Activated CD4-positive, CD25-positive, alpha-beta regulatory T cell (primary cell): ENCODE measurements around the gene DHPS.
"Not testable (repeated sequence)": the region's sequence is repeated elsewhere in the genome, so short reads cannot be mapped to it uniquely, and the experiment has no call there.

Experiments
- DNase-seq, 4 experiments: peaks; one replicate each; lab custom pipeline; 2025; lab: John Stamatoyannopoulos, UW

Gene DHPS

DNA sequence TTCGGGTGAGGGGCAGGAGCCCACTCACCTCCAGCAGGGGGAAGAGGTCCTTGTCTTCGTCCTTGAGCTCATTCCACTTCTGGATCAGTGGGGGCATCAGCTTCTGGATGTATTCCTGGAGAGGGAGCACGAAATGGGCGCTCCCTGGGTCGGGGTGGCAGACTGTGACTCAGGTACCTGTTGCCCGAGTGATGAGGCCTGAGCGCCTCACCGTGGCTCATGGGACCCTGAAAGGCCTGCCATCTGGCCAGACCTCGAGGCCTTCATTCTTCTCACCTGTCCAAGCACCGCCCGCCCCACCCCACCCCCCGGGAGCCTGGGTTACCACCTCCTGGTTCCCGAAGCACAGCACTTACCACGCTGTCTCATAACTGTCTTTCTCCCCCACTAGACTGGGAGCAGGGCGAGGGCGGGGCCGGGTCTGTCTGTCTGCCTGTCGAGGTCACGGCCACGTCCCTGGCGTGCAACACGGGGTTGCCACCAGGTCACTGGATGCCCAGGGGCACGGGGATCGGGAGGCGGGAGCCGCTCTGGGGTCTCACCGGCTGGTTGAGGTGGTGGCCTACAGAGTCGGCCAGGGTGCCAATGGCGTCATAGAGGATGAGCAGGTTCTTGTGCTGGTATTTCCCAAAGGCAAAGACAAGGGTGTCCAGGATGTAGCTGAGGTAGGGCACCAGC lies 24.1 kb upstream of the DHPS start:
- DNase-seq = no peak

- DNase-seq = no peak
Observed at GRCh38 chr19:12705169-12705568, 23.5 kb upstream of the DHPS start.

DNA sequence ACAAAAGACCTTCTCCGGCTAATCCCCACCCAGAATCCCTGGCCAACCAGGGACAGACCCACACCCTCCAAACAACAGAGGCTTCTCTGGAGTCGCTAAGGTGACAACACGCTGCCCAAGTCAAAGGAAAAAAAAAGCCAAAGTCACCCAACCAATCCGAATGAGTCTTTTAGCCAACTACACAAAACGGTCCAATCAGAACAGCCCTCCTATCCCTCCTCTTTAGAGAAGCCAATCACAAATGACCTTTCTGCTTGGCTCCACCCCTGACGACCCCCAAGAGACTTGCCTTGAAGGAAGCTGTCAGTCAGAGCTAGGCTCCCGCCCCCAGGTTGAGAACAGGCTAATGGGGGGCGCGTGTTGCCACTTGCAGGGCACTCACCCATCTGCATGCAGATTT lies 21.4 kb upstream of the DHPS start:
- no peak for DNase-seq

DNA sequence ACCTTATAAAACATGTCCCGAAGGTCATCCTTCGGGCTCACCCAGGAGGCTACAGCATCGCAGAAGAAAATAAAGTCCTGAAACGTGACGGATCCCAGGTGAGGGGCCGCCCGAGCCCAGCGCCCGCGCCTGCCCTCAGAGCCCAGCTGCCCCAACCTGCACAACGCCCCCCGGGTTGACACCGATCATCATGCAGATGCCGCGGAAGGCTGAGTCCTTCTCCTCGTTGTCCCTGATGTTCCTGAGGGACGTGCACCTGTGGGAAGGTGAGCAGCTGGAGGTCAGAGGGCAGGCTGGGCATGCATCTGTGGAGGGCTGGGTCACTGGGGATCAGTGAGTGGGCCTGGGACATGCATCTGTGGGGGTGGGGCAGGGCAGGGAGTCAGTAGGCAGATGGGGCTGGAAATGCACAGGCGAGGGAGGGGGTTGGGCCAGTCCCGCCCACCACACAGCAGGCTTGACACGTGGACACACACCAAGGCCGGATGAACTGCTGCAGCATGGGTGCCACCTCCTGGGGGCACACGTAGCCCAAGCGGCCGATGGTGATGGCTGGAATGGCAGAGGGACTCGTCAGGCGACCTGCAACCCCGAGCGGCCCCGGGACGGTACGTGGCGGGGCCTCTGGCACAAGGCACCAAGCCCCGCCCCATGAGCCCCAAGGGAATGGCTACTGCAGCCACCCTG lies 20.1 kb upstream of the DHPS start:
- DNase-seq = no peak

- DNase-seq = no peak
Observed at GRCh38 chr19:12698138-12698537, 16.5 kb upstream of the DHPS start.

DNA sequence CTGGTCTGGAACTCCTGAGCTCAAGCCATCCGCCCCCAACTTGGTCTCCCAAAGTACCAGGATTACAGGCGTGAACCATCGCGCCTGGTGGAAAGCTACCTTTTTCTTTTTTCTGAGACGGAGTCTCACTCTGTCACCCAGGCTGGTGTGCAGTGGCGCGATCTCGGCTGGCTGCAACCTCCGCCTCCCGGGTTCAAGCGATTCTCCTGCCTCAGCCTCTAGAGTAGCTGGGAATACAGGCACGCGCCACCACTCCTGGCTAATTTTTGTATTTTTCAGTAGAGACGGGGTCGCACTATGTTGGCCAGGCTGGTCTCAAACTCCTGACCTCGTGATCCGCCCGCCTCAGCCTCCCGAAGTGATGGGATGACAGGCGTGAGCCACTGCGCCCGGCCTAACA lies 15.7 kb upstream of the DHPS start:
- not testable (repeated sequence) for DNase-seq

- DNase-seq = peak; percentile 87 to 96 (median 94)
Observed at GRCh38 chr19:12696366-12697335, 15.0 kb upstream of the DHPS start, which contains the start of gene FBXW9. Gene FBXW9 (minus strand): TSS chr19:12696631. CDS start chr19:12696581, 50 bp downstream.

DNA sequence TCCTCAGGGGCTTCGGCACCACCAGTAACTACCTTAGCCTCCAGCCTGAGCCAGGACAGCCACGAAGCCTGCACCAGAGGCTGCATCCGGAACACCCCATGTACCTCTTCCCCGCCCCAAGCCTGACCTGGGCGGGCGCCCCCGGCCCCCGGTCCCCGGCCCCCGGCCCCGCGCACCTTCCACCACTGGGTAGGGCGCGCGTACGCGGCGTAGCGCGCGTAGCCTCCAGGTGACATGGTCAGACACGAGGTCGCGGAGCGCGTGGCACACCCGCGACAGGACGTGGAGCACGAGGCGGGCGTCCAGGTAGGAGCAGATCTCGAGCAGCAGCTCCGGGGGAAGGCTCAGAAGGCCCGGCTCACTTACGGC lies 14.3 kb upstream of the DHPS start:
- DNase-seq = no peak

- DNase-seq = no peak
Observed at GRCh38 chr19:12695514-12695913, 13.8 kb upstream of the DHPS start.

DNA sequence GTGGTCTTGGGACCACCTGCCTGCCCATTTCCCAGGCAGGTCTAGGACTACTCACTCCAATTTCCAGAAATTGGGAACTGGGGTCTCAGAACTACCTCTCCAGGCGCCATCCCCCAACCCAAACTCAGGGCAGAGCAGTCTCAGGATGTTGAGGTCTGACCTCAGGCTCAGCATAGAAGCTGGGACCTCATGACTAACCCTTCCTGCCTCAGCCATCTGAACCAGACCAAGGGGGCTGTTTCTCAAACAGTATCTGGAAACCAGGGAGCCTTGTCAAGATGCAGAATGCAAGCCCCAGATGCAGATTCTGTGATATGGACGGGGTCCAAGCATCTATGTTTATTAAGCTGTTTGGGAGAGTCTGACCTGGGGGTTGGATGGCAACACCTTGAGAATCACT lies 13.4 kb upstream of the DHPS start:
- DNase-seq = no peak

- DNase-seq = no peak
Observed at GRCh38 chr19:12694641-12695040, 13.0 kb upstream of the DHPS start.

- DNase-seq = no peak
Observed at GRCh38 chr19:12692960-12693359, 11.3 kb upstream of the DHPS start.

DNA sequence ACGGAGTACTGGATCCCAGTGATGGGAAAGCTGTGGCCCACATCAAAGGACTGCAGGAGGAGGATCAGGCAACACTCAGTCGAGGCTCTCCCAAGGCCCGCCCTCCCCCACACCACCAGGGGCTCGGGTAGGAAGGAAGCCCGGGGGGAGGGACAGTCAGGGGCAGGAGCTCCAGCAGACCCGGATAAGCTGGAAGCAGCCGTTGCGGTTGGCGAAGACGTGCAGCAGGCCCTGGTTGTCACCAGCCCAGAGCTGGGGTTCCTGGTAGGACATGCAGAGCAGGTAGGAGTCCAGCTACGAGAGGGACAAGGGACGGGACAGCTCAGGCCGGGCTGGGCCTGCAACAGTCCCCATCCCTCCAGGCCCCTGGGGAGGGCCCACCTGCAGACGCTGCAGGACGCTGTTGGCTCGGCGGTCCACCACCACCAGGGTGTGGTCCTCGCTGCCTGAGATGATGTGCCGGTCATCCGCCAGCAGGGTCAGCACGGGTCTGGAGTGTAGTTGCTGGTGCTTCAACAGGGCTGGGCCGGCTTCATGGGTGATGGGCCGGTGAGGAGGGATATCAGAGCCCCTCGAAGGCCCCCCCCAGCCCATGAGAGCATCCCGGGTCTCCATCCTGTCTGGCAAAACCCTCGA lies 8.0 kb upstream of the DHPS start:
- no peak for DNase-seq

DNA sequence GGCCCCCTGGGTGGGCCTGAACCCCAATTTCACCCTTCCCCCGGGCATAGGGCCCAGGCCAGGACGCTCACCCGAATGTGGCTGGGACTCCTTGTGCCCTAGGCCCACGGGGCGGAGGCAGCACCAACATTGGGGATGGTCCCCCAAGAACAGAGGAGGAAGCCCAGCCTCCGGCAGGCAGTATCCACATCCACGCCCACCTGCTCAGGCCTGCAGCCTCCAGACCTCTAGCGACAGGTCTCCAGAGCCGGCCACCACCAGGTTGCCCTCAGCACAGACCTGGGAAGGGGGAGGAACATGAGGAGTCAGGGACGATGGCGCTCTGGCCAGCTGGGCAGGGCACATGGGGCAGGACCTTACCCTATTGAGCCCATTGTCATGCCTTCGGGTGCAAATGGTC lies 7.3 kb upstream of the DHPS start:
- no peak for DNase-seq

GRCh38 chr19:12687496-12688196 lies 6.0 kb upstream of the DHPS start, which contains the start of gene GNG14:
Gene GNG14 (plus strand): TSS chr19:12687998. CDS start chr19:12688049, 51 bp downstream.
- DNase-seq = no peak

- no peak for DNase-seq
Observed at GRCh38 chr19:12685831-12686230, 4.2 kb upstream of the DHPS start.

DNA sequence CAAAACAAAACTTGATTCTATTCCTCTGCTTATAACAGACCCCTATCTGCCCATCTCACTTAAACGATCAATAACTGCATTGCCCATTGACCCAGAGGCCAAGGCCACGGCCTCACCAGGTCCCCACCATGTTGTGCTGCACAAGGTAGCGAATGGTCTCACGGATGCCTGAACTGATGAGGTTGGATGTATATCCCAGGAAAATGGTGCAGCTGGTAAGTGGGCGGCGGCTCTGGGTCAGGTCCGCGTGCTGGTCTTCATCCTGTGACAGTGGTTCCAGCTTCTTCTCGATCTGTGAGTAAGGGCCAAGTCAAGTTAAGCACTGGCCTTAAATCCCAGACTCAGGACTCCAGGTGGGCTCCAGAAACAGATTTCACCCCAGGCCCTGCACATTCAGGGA lies 1.6 kb downstream of the DHPS start:
- DNase-seq = no peak

DNA sequence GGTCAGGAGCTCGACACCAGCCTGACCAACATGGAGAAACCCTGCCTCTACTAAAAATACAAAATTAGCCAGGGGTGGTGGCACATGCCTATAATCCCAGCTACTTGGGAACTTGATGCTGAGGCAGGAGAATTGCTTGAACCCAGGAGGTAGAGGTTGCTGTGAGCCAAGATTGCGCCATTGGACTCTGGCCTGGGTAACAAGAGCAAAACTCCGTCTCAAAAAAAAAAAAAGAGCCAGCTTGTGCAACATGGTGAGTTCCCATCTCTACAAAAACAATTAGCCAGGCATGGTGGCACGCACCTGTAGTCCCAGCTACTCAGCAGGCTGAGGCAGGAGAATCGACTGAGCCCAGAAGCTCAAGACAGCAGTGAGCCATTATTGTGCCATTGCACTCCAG lies 3.6 kb downstream of the DHPS start:
- not testable (repeated sequence) for DNase-seq

- DNase-seq = no peak
Observed at GRCh38 chr19:12676928-12677327, 4.8 kb downstream of the DHPS start.

DNA sequence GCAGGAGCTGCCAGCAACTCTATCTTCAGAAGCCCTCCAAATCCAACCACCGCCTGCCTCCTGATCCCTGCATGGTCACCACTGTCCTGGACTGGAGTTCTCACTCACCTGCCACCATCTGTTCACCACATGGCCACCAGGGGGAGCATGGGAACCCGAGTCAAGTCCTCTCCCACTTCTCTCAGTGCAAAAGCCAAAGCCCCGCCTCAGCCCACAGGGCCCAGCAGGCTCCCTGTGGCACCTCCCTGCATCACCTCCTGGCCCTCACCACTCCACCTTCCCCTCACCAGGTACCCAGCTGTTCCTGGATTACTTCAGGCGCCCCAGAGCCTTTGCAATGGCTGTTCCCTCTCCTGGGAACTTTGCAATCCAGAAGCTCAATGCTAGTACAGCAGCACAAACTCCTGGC lies 5.3 kb downstream of the DHPS start:
- peak; percentile 68 to 90 (median 81) for DNase-seq

- no peak for DNase-seq
Observed at GRCh38 chr19:12675940-12676339, 5.7 kb downstream of the DHPS start.
